Gastroesophageal sphincter (tissue), 2 donors: ENCODE measurements around the gene CACNA2D3.

Experiments
- POLR2A ChIP-seq, 2 donors: fragments of 450-650 bp; IDR thresholded peaks; one replicate each; pipeline ENCODE4 v1.6.1; 2017; ENCODE audit warnings: antibody characterized with exemption in 2 of 2, mild to moderate bottlenecking in 2 of 2, moderate library complexity in 1 of 2
- POLR2AphosphoS5 ChIP-seq: sonication (generic); formaldehyde crosslinking; IDR thresholded peaks from one replicate; pipeline ENCODE4 v1.6.1; 2017; ENCODE audit warnings: antibody characterized with exemption

GRCh38 chr3:54528668-54529067 is 406.3 kb downstream of the CACNA2D3 start:
- TF ChIP-seq POLR2A (IDR thresholded peaks at IDR 0.05) (no peak), POLR2AphosphoS5 (no peak)
